SU-DHL-6 (cell line): Measurements from ENCODE around the gene TRAF2.

Source experiments
- H2AFZ ChIP-seq: fragments of 200-600 bp; sonication (generic); 2 replicates; pipeline ENCODE4 v1.6.1; 2014; ENCODE audit warnings: low read depth, mild to moderate bottlenecking, moderate library complexity, mixed read lengths, antibody characterized with exemption, low read length; ENCODE audit not compliant: severe bottlenecking
- H3F3A ChIP-seq: fragments of 200-600 bp; shearing (Covaris generic); 2 replicates; pipeline ENCODE4 v1.6.0; 2016; ENCODE audit warnings: antibody characterized with exemption, mild to moderate bottlenecking; ENCODE audit not compliant: insufficient read depth
- H3K27ac ChIP-seq: fragments of 200-600 bp; sonication (generic); 2 replicates; pipeline ENCODE4 v1.5.1; 2016; ENCODE audit warnings: low read depth, mild to moderate bottlenecking, low read length, moderate library complexity, mixed read lengths
- H3K27me3 ChIP-seq: fragments of 200-600 bp; sonication (generic), shearing (Covaris generic); 2 replicates; pipeline ENCODE4 v1.6.0; 2014; ENCODE audit warnings: mild to moderate bottlenecking, low read length
- H3K36me3 ChIP-seq: fragments of 200-600 bp; sonication (generic); 2 replicates; pipeline ENCODE4 v1.6.1; 2014; ENCODE audit warnings: mild to moderate bottlenecking, low read length, mixed read lengths
- H3K4me2 ChIP-seq: fragments of 300-600, 200-600 bp; shearing (Covaris generic), sonication (generic); 2 replicates; pipeline ENCODE4 v1.6.0; 2014; ENCODE audit warnings: low read length, low read depth, mild to moderate bottlenecking; ENCODE audit not compliant: poor library complexity, severe bottlenecking
- H3K4me3 ChIP-seq: fragments of 200-600 bp; sonication (generic); 2 replicates; pipeline ENCODE4 v1.5.1; 2014; ENCODE audit warnings: antibody characterized with exemption, low read length, mild to moderate bottlenecking, mixed read lengths; ENCODE audit not compliant: insufficient read depth, poor library complexity, severe bottlenecking
- H3K79me2 ChIP-seq: fragments of 200-600 bp; sonication (generic); 2 replicates; pipeline ENCODE4 v1.6.1; 2014; ENCODE audit warnings: mild to moderate bottlenecking, low read length, moderate library complexity; ENCODE audit not compliant: insufficient read depth
- H3K9ac ChIP-seq: fragments of 200-600 bp; sonication (generic); 2 replicates; pipeline ENCODE4 v1.7.0; 2014; ENCODE audit warnings: mild to moderate bottlenecking, low read length
- H3K9me2 ChIP-seq: fragments of 200-600 bp; sonication (generic); replicated peaks from 2 replicates; pipeline ENCODE4 v1.6.1; 2014; ENCODE audit warnings: low read length; ENCODE audit not compliant: insufficient read depth
- H3K9me3 ChIP-seq: fragments of 200-600 bp; sonication (generic); 2 replicates; pipeline ENCODE4 v1.6.1; 2014; ENCODE audit warnings: low read length, mixed read lengths; ENCODE audit not compliant: insufficient read depth
- H4K20me1 ChIP-seq: fragments of 200-600 bp; sonication (generic); 2 replicates; pipeline ENCODE4 v1.6.1; 2014; ENCODE audit warnings: low read depth, mild to moderate bottlenecking, antibody characterized with exemption, low read length, moderate library complexity, mixed read lengths
- EZH2phosphoT487 ChIP-seq: fragments of 200-600 bp; sonication (generic), shearing (Covaris generic); conservative IDR thresholded peaks from 2 replicates; pipeline ENCODE4 v1.6.1; 2018; ENCODE audit warnings: mild to moderate bottlenecking, antibody characterized with exemption, low read length, moderate library complexity, mixed read lengths
- TF ChIP-seq, protein P1 (sequence below): fragments of 200-600 bp; sonication (generic); IDR thresholded peaks from one replicate; pipeline ENCODE4 v1.5.1; 2017; ENCODE audit warnings: antibody characterized with exemption, mild to moderate bottlenecking, low read length, moderate library complexity; ENCODE audit not compliant: insufficient read depth, poor library complexity, severe bottlenecking

TRAF2 gene

DNA sequence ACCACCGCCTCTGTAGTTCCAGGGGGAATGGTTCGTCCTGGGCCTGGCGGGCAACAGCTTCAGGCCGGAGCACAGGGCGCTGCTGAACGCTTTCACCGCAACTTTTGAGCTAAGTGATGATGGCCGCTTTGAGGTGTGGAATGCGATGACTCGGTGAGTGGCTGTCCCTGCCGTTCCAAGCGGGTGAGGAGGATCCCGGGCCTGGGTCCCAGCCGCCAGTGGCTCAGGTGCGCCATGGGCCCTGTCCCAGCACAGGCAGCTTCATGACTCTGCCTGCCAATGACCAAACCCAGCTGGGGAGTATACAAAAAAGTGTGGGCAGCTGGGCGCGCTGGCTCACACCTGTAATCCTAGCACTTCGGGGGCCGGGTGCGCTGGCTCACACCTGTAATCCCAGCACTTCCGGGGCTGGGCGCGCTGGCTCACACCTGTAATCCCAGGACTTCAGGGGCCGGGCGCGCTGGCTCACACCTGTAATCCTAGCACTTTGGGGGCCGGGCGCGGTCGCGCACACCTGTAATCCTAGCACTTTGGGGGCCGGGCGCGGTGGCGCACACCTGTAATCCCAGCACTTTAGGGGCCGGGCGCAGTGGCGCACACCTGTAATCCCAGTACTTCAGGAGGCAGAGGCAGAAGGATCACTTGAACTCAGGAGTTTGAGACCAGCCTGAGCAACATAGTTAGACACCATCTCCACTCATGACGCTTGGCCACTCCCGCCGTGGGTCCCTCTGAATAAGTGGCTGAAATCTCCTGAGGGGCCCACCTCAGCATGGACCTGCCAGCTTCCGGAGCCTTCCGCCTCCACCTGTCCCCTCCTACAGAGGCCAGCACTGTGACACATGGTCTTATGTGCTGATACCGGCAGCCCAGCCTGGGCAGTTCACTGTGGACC is 66.8 kb downstream of the TRAF2 start:
- Histone ChIP-seq H3K4me3 (no peak overlapping the region), H3K79me2 (no peaks in the 10 kb centered on the region), H3F3A (no peaks in the 10 kb centered on the region), H3K9me3 (no peaks in the 10 kb centered on the region), H2AFZ (no peak overlapping the region), H3K4me2 (no peak overlapping the region), H3K9ac (no peak overlapping the region), H3K27ac (no peak overlapping the region), H3K36me3 (no peaks in the 10 kb centered on the region), H3K27me3 (no peaks in the 10 kb centered on the region), H3K9me2 (no peaks in the 10 kb centered on the region), H4K20me1 (no peaks in the 10 kb centered on the region)
- no peak for TF ChIP-seq EZH2phosphoT487
- TF ChIP-seq, protein P1, sequence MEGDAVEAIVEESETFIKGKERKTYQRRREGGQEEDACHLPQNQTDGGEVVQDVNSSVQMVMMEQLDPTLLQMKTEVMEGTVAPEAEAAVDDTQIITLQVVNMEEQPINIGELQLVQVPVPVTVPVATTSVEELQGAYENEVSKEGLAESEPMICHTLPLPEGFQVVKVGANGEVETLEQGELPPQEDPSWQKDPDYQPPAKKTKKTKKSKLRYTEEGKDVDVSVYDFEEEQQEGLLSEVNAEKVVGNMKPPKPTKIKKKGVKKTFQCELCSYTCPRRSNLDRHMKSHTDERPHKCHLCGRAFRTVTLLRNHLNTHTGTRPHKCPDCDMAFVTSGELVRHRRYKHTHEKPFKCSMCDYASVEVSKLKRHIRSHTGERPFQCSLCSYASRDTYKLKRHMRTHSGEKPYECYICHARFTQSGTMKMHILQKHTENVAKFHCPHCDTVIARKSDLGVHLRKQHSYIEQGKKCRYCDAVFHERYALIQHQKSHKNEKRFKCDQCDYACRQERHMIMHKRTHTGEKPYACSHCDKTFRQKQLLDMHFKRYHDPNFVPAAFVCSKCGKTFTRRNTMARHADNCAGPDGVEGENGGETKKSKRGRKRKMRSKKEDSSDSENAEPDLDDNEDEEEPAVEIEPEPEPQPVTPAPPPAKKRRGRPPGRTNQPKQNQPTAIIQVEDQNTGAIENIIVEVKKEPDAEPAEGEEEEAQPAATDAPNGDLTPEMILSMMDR, result no peak

DNA sequence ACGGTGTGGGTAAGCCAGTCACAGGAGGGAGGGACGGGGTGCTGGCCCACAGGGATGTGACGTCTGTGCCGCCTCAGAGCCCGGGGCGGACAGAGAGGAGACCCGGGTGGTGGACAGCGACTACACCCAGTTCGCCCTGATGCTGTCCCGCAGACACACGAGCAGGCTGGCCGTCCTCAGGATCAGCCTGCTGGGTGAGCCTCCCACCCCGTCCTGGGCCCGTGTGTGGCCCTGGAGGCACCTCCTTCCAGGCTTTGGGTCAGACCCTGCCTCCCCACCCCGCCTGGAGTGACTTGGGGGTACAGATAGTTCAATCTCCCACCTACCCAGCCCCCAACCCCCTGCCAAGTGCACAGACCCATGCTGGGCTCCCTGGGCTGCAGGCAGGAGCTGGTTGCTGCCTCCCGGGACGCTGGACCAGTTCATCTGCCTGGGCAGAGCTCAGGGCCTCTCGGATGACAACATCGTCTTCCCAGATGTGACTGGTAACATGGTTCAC is 67.5 kb downstream of the TRAF2 start:
- Histone ChIP-seq H4K20me1 (no peaks in the 10 kb centered on the region), H3K9ac (no peak overlapping the region), H3K36me3 (no peaks in the 10 kb centered on the region), H2AFZ (no peak overlapping the region), H3K79me2 (no peaks in the 10 kb centered on the region), H3K9me3 (no peaks in the 10 kb centered on the region), H3K9me2 (no peaks in the 10 kb centered on the region), H3K4me3 (no peak overlapping the region), H3K4me2 (no peak overlapping the region), H3K27me3 (no peaks in the 10 kb centered on the region), H3K27ac (no peak overlapping the region), H3F3A (no peaks in the 10 kb centered on the region)
- TF ChIP-seq, protein P1, result no peak
- no peak for TF ChIP-seq EZH2phosphoT487

DNA sequence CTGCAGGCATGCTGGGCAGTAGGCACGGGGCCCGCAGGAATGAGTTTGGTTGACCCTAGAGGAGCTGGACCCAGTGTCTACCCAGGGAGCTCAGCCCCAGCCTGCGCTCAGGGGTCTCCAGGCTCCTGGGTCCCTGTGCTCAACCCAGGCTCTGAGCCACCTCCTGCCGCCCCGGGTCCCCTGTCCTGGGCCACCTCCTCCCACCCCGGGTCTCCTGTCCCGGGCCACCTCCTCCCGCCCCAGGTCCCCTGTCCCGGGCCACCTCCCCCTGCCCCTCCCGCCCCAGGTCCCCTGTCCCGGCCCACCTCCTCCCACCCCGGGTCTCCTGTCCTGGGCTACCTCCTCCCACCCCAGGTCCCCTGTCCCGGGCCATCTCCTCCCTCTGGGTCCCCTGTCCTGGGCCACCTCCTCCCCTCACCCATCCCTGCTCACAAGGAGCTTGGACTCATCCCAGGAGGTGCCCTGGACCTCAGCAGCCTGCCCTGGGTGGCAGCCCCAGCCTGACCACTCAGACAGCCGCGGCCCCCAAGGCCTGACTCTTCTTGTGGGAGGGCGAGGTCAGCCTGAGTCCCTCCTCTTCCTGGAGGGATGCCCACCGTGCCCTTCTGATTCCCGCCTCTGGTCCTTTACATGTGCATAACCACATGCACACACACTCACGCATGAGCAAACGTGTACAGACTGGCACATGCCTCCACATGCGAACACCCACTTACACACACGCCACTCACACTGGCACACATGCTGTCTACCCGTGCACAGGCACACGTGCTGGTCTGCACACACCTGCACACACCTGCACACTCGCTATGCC is 68.2 kb downstream of the TRAF2 start:
- H4K20me1 ChIP-seq, result no peaks in the 10 kb centered on the region
- H3K4me3 ChIP-seq, result no peak overlapping the region
- H2AFZ ChIP-seq, result no peak overlapping the region
- H3K27me3 ChIP-seq, result no peaks in the 10 kb centered on the region
- H3K79me2 ChIP-seq, result no peaks in the 10 kb centered on the region
- H3K27ac ChIP-seq, result no peak overlapping the region
- H3K36me3 ChIP-seq, result no peaks in the 10 kb centered on the region
- no peaks in the 10 kb centered on the region for H3K9me2 ChIP-seq
- no peaks in the 10 kb centered on the region for H3K9me3 ChIP-seq
- no peak overlapping the region for H3K4me2 ChIP-seq
- no peak overlapping the region for H3K9ac ChIP-seq
- no peaks in the 10 kb centered on the region for H3F3A ChIP-seq
- TF ChIP-seq EZH2phosphoT487, result no peak
- TF ChIP-seq, protein P1, result no peak
